GM18870 (cell line): ENCODE results near the gene MYADM.

Source experiments
- ATAC-seq: cut with Tn5 transposase; IDR thresholded peaks from one replicate; pipeline ENCODE4 v1.9.1; 2021; ENCODE audit warnings: moderate library complexity; ENCODE audit not compliant: unreplicated experiment

MYADM gene

DNA sequence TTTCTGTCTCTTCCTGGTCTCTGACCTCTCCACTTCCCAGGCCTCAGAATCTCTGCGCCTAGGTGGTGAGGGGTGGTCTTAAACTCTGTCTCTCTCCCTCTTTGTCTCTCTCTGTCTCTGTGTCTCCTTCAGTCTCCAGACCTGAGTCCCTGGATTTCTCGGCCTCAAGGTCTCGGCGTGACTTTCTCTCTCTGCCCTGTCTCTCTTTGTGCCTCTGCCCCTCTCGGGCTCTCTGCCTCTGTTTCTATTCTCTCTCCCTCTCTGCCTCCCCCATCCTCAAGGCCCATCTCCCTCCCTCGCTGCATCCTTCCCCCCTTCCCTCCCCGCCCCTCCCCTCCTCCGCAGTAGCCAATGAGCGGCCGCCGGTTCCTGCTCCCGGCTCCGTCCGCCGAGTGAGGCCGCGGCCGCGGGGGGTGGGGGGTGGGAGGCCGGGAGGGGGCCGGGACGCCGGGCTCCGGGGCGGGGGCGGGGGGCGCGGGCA is 41.3 kb downstream of the MYADM start, which contains the start of gene CACNG7:
TSS of gene CACNG7 (plus strand) at position 344 of the 481 bp plus-strand sequence. CDS start 3,554 bp downstream, outside the sequence.
- no peak for ATAC-seq

DNA sequence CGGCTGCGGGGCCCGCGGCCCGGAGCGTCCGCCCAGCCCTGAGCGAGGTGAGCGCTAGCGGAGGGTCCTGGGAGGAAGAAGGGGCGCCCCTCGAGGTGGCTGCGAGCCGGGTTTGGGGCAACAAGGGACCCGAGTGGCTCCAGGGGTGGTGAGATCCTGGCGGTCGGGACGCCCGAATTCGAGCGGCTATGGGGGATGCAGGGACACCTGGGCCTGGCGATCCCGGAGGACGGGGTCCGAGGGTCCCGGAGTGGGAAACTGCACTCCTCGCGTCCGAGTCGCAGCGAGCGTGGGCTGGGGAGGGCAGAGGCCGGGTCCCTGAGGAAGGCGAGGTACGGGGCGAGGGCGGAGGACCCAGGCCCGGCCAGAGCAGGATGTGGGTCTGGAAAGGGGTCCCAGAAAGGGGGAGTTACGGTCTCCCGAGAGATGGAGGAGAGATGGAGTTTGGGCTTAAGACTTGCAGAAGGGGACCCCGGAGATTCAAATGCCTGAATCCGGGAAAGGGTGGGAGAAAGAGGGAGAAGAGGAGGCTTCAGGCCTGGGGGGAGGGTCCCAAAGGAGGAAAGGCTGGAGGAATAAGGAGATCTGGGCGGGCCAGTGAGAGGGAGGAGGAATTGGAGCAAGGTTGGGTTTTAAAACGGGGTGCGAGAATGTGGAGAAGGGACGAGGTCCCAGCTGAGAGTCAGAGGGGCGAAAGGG is 41.9 kb downstream of the MYADM start:
- no peak for ATAC-seq

DNA sequence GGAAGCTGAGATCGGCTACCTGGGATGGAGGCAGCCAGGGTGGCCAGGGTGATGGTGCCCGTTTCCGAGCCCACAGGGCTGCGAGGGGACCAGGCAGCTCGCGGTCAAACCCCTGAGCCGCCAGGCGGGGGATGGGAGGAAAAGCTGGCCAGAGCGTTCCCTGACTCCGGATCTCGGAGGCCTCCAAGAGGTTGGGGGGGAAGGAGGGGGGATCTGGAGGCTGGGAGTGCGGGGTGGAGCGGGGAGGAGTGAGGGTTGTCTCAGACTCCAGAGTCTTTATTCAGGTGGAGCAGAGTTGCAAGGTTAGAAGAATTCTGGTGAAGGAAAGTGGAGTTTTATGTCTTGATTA is 42.5 kb downstream of the MYADM start:
- ATAC-seq, result no peak

DNA sequence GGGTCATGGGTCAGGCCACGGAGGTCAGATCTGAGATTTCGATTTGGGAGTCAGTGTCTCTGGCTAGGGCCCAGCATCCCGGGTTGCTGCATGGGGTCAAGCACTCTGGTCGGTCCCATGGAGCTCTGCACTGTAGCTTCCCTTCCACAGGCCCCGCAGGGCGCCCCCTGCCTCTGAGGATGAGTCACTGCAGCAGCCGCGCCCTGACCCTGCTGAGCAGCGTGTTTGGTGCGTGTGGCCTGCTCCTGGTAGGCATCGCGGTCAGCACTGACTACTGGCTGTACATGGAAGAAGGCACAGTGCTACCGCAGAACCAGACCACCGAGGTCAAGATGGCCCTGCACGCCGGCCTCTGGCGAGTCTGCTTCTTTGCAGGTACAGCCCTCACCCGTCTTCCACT is 45.0 kb downstream of the MYADM start:
- ATAC-seq, result no peak

DNA sequence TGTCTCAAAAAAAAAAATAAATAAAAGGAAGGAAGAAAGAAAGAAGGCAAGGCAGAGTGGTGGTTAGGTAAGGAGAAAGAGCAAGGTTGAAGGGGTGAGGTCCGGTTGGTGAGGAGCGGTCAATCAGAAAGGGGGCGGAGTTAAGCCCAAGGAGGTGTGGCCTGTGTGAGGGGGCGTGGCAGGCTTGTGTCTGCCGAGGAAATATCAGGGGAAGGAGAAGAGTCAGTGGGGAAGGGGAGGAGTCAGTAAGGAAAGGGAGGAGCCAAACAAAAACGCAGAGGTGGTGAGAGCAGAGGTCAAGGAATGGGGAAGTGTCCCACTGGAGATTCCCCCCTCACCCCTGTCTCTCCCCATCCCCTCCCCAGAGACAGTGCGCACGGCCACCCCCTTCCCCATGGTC is 47.3 kb downstream of the MYADM start:
- ATAC-seq, result no peak

DNA sequence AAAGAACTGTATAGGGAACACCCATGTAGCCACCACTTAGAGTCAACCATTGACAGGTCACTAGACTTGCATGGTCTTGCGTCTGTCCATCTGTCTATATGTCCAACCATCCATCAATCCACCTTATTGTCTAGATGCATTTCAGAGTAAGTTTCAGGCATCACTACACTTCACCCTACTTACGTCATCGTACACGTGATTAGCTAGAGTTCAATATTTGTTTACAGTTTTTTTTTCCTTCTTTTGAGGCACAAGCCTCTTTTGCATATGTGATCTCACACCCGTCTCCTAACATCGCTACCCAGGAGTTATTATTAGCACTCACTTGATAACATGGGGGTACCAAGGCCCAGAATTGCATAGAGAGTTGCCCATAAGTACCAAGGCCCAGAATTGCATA is 48.3 kb downstream of the MYADM start:
- no peak for ATAC-seq

DNA sequence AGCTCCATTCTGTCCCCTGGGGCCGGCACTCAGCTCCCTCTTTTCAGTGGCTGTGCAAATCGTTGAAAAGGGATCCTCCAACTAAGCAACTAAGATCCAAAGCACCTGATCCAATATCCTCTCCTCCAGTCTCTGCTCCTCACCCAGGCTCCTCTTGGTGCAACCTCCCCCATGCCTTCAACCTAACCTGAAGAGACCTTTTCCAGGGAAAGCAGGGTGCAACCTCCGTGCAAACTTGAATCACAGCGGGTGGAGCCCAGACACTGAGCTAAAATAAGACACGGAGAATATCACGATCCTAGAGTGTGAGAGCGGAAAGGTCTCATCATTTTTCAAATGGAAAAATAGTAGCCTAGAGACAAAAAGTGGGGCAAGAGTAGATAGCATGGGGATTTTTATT is 49.7 kb downstream of the MYADM start:
- no peak for ATAC-seq
